NCI-H2081 treated with DMSO at 0.1 percent for 48 hours (cell line): ENCODE results near the gene HFE.
"Not testable (repeated sequence)": the region's sequence is repeated elsewhere in the genome, so short reads cannot be mapped to it uniquely, and the experiment has no call there.

ENCODE experiments used
- DNase-seq: peaks from one replicate; lab custom pipeline; 2025; lab: John Stamatoyannopoulos, UW

The HFE gene

GRCh38 chr6:26059941-26060340 lies 27.3 kb upstream of the HFE start:
- no peak for DNase-seq

GRCh38 chr6:26064619-26065257 lies 22.5 kb upstream of the HFE start:
- DNase-seq = peak; percentile 45

- DNase-seq = peak; percentile 60
These were observed 21.3 kb upstream of the HFE start for GRCh38 chr6:26065952-26066380.

- no peak for DNase-seq
These were observed 19.9 kb upstream of the HFE start for GRCh38 chr6:26067367-26067766.

GRCh38 chr6:26068036-26068435 lies 19.2 kb upstream of the HFE start:
- no peak for DNase-seq

- DNase-seq = no peak
These were observed 16.1 kb upstream of the HFE start for GRCh38 chr6:26071135-26071534.

GRCh38 chr6:26075063-26075717 lies 12.0 kb upstream of the HFE start:
- no peak for DNase-seq

GRCh38 chr6:26078066-26078465 lies 9.2 kb upstream of the HFE start:
- DNase-seq = not testable (repeated sequence)

GRCh38 chr6:26081096-26081495 lies 6.1 kb upstream of the HFE start:
- not testable (repeated sequence) for DNase-seq

- no peak for DNase-seq
These were observed 1.0 kb upstream of the HFE start for GRCh38 chr6:26086211-26086610.

GRCh38 chr6:26088344-26088743 lies 1.1 kb downstream of the HFE start:
- DNase-seq = no peak

GRCh38 chr6:26089272-26089671 lies 2.0 kb downstream of the HFE start:
- no peak for DNase-seq

GRCh38 chr6:26092443-26092842 lies 5.2 kb downstream of the HFE start:
- no peak for DNase-seq

GRCh38 chr6:26094036-26094435 lies 6.8 kb downstream of the HFE start:
- no peak for DNase-seq

- peak; percentile 10 for DNase-seq
These were observed 10.1 kb downstream of the HFE start for GRCh38 chr6:26097268-26097875.

GRCh38 chr6:26103141-26103769 lies 16.0 kb downstream of the HFE start:
- DNase-seq = no peak

- peak; percentile 90 for DNase-seq
These were observed 16.7 kb downstream of the HFE start for GRCh38 chr6:26103770-26104456.

- DNase-seq = no peak
These were observed 17.4 kb downstream of the HFE start for GRCh38 chr6:26104457-26105108.

GRCh38 chr6:26105109-26105730 lies 18.0 kb downstream of the HFE start:
- no peak for DNase-seq

- DNase-seq = no peak
These were observed 18.6 kb downstream of the HFE start for GRCh38 chr6:26105842-26106241.

- DNase-seq = no peak
These were observed 20.7 kb downstream of the HFE start for GRCh38 chr6:26107935-26108334.
